Heart left ventricle (tissue), 16 donors: Measurements from ENCODE around the gene C16orf86. TPM values are rescaled to one million over a fixed set of nuclear protein-coding genes. Genes with fewer than 3 reads are reported as not detected.

Source experiments
- ATAC-seq, 4 donors: fragments of 200-7000 bp; cut with Tn5 transposase; one replicate each; pipeline ENCODE4 v1.9.1; 2020 to 2022; ENCODE audit warnings: moderate library complexity in 4 of 4, mild to moderate bottlenecking in 3 of 4, moderate number of reproducible peaks in 1 of 4
- DNase-seq, 5 donors: peaks; one replicate each; pipeline ENCODE4 v3.0.0-alpha.2; 2020
- H3K27ac ChIP-seq, 12 donors: fragments of 200-600 bp; sonication (generic) in 4 of 12; one replicate each; pipeline versions ENCODE4 v1.5.0 to v1.8.0; 2016 to 2022; ENCODE audit warnings: mild to moderate bottlenecking in 2 of 12
- H3K27me3 ChIP-seq, 9 donors: fragments of 200-600 bp; sonication (generic) in 2 of 9; one replicate each; pipeline versions ENCODE4 v1.5.1 to v1.8.0; 2016 to 2022; ENCODE audit warnings: mild to moderate bottlenecking in 3 of 9
- H3K36me3 ChIP-seq, 9 donors: fragments of 200-600 bp; sonication (generic) in 2 of 9; one replicate each; pipeline versions ENCODE4 v1.5.0 to v1.8.0; 2018 to 2022; ENCODE audit warnings: mild to moderate bottlenecking in 2 of 9
- H3K4me1 ChIP-seq, 12 donors: fragments of 200-600 bp; sonication (generic) in 4 of 12; one replicate each; pipeline versions ENCODE4 v1.5.0 to v1.8.0; 2016 to 2022; ENCODE audit warnings: mild to moderate bottlenecking in 3 of 12
- H3K4me3 ChIP-seq, 12 donors: fragments of 200-600 bp; sonication (generic) in 4 of 12; one replicate each; pipeline versions ENCODE4 v1.5.0 to v1.8.0; 2017 to 2022; ENCODE audit warnings: mild to moderate bottlenecking in 9 of 12, moderate library complexity in 4 of 12
- H3K9me3 ChIP-seq, 12 donors: fragments of 200-600 bp; sonication (generic) in 4 of 12; one replicate each; pipeline versions ENCODE4 v1.5.0 to v1.8.0; 2016 to 2022; ENCODE audit warnings: mild to moderate bottlenecking in 1 of 12
- POLR2A ChIP-seq, 2 donors: fragments of 450-650 bp; IDR thresholded peaks; one replicate each; pipeline ENCODE4 v1.6.1; 2017; ENCODE audit warnings: antibody characterized with exemption in 2 of 2, mild to moderate bottlenecking in 2 of 2, moderate library complexity in 2 of 2
- WGBS, 4 donors: extraction: QIAGEN DNeasy Blood & Tissue Kit in 2 of 4; methylation state at CpG; one replicate each; pipeline versions ENCODE4 v1.1.5 to v1.1.7; 2013 to 2018; 5-methylcytosine and 5-hydroxymethylcytosine counted together
- intact Hi-C, 10 donors: fragments of 100-400 bp; cut with DNase I; formaldehyde crosslinking; loops; one replicate each; pipeline versions ENCODE4 v1.11.1 to v1.14.2; 2022
- polyA plus RNA-seq, 2 donors: library from polyadenylated mRNA; stranded (reverse); fragments of 200-250 nt; gene quantifications; one replicate each; pipeline ENCODE4 v1.2.3, GENCODE V29; 2013
- total RNA-seq, 9 donors: library from RNA; depleted of rRNA in 2 of 9; stranded (reverse); fragments of >200 nt in 2 of 9; fragmentation: NEBNext Ultra II Directional in 3 of 9; extraction: Animal tissue kit (Norgen Biotek cat#: 25700) in 3 of 9; gene quantifications; one replicate each; pipeline versions ENCODE4 v1.1.0 to v1.2.4, GENCODE V29; 2016 to 2023
- TF ChIP-seq, protein P1 (sequence below), 12 donors: fragments of 200-600 bp; sonication (generic) in 4 of 12; IDR thresholded peaks; one replicate each; pipeline versions ENCODE4 v1.5.0 to v1.8.0; 2018 to 2022; ENCODE audit warnings: antibody characterized with exemption in 12 of 12, mild to moderate bottlenecking in 5 of 12
- donor health status: ischemic (EF 13 %, LVEDD 7.1; RV severe dilation, severe dysfunction).
- donor health status: healthy with polysubstance abuse.
- donor health status: DM: no; HTN: yes; CAD: no.
- donor health status: DM: no; HTN: no; CAD: no.
- donor health status: ischemic (EF 25% LVEDD 6.9; RV normal size, moderate dysfunction).
- donor health status: ischemic (EF 25% LVEDD 5.7; RV mildly dilated, moderate dysfunction).
- donor health status: healthy.
- donor health status: DM: yes; HTN: yes; CAD: no.
- donor health status: ischemic (EF 35%, LVEDD 5.7; RV mildly dilated, moderate dysfunction).
- donor health status: nonischemic (EF 11% LVEDD 7.7; RV severe dilation, severe dysfunction).
- donor health status: DM: yes; HTN: yes; CAD: no.
- donor health status: PGD.
- donor health status: ischemic (EF 29% LVEDD 5.4; RV normal size, mild dysfunction).
- donor health status: nonischemic (EF 23%, LVEDD 6.1; RV moderate dilation, normal function).

C16orf86 gene
- total and polyA plus RNA-seq, 11 donors = 2.1 to 11.6 (median 4.3) TPM

DNA sequence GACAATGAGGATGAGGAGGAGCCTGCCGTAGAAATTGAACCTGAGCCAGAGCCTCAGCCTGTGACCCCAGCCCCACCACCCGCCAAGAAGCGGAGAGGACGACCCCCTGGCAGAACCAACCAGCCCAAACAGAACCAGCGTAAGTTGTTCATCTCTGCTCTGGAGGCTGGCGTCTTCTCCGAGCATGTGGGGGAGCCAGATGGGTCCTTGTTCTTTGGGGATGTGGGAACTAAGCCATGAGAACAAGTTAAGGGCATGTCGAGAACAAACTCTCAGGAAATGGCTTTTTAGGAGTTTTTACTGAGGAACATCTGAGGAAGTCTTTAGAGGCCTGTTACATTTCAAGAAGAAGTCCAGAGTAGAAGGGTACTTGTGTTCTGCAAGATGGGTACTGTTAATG is 29.9 kb upstream of the C16orf86 start:
- no peaks in the 10 kb centered on the region for H3K27me3 ChIP-seq
- TF ChIP-seq, protein P1, sequence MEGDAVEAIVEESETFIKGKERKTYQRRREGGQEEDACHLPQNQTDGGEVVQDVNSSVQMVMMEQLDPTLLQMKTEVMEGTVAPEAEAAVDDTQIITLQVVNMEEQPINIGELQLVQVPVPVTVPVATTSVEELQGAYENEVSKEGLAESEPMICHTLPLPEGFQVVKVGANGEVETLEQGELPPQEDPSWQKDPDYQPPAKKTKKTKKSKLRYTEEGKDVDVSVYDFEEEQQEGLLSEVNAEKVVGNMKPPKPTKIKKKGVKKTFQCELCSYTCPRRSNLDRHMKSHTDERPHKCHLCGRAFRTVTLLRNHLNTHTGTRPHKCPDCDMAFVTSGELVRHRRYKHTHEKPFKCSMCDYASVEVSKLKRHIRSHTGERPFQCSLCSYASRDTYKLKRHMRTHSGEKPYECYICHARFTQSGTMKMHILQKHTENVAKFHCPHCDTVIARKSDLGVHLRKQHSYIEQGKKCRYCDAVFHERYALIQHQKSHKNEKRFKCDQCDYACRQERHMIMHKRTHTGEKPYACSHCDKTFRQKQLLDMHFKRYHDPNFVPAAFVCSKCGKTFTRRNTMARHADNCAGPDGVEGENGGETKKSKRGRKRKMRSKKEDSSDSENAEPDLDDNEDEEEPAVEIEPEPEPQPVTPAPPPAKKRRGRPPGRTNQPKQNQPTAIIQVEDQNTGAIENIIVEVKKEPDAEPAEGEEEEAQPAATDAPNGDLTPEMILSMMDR (IDR thresholded peaks at IDR 0.05) = no peak
- no peak for TF ChIP-seq POLR2A (IDR thresholded peaks at IDR 0.05)
- no peak for ATAC-seq
- H3K36me3 ChIP-seq = peaks cover 0 to 84% (median 68%) of the 10 kb centered on the region in 9 donors
- no peak overlapping the region for H3K27ac ChIP-seq
- no peak overlapping the region for H3K4me3 ChIP-seq
- H3K4me1 ChIP-seq = peaks cover 0 to 23% (median 6%) of the 10 kb centered on the region in 12 donors
- H3K9me3 ChIP-seq = no peaks in the 10 kb centered on the region
- no peak for DNase-seq
- 89 to 92% (median 91%) methylated on average over 8 of the region's 8 CpGs for WGBS, 4 donors
- intact Hi-C loops = no loop called here

DNA sequence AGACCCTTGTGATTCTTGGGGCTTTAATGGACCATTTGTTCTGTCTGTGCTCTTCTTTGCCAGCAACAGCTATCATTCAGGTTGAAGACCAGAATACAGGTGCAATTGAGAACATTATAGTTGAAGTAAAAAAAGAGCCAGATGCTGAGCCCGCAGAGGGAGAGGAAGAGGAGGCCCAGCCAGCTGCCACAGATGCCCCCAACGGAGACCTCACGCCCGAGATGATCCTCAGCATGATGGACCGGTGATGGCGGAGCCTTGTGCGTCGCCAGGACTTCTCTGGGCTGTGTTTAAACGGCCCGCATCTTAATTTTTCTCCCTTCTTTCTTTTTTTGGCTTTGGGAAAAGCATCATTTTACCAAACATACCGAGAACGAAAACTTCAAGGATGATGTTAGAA is 29.0 kb upstream of the C16orf86 start:
- Histone ChIP-seq H3K27me3 (no peaks in the 10 kb centered on the region), H3K4me1 (peaks cover 0 to 22% (median 8%) of the 10 kb centered on the region in 12 donors), H3K27ac (no peak overlapping the region), H3K4me3 (no peak overlapping the region), H3K36me3 (peaks cover 0 to 75% (median 59%) of the 10 kb centered on the region in 9 donors), H3K9me3 (no peaks in the 10 kb centered on the region)
- intact Hi-C loops = no loop called here
- ATAC-seq (no peak), DNase-seq (no peak)
- 83 to 90% (median 88%) methylated on average over 12 of the region's 12 CpGs for WGBS, 4 donors
- TF ChIP-seq, protein P1 (IDR thresholded peaks at IDR 0.05) = no peak
- no peak for TF ChIP-seq POLR2A (IDR thresholded peaks at IDR 0.05)

DNA sequence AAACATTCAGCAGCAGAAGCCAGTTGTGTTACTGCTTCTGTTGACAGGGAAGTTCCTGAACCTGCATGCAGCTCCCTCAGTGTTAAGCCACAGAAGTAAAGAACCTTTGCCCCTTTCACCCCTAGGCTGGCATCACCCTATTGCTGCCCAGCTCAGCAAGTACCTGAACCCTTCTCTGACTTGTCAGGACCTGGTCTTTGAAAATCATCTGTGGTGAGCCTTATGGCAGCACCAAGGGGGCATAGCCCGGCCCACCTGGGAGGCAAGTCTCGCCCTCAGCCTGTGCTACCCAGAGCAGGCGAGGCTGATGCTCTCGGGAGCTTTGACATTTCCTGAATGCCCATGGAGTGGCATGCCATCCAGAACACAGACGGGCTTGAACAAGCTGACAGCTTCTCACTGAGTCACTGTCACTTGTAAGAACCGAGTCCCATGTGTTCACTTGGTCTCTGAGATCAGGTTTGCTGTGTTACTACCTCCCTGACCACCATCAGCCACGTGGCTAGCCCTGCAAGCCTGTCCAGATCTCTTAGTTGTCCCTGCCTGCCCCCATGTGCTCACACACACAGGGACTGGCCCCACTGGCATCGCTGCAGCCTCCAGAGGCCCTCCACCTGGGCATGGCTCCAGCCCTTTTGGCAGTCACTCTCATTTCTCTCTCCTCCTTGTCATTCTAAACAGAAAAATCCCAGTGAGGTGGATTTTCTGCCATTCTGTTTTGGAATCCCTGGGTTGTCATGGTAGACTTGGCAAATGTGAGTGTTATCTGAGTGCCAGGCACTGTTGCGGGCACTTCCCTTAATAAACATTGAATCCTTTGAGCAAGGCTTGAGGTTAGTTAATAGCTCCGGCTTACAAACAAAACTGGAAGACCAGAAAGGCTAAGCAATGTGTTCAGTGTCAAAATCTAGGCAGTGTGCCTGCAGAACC is 24.6 kb upstream of the C16orf86 start:
- DNase-seq (peak in 4 of 5 donors; percentile 76 to 90 (median 81)), ATAC-seq (peak; percentile 88 to 97 (median 94))
- 44 to 62% (median 47%) methylated on average over 6 to 10 of the region's 10 CpGs for WGBS, 4 donors
- intact Hi-C loops = loop anchor here in 6 of 10 donors (5.0 to 10.0 kb wide), 3 partner anchors 75 to 97 kb away; partner anchors contain the start of gene CTCF (in 4 of the 6)
- H3K4me3 ChIP-seq = no peak overlapping the region
- H3K27me3 ChIP-seq = peaks cover 0 to 29% (median 18%) of the 10 kb centered on the region in 9 donors
- TF ChIP-seq, protein P1 (IDR thresholded peaks at IDR 0.05) = no peak
- TF ChIP-seq POLR2A (IDR thresholded peaks at IDR 0.05) = no peak
- H3K4me1 ChIP-seq = peaks cover 0 to 30% (median 12%) of the 10 kb centered on the region in 12 donors
- no peaks in the 10 kb centered on the region for H3K9me3 ChIP-seq
- peak overlapping the region in 7 of 12 donors; percentile 16 to 54 (median 45) for H3K27ac ChIP-seq
- H3K36me3 ChIP-seq = peaks cover 0 to 32% (median 22%) of the 10 kb centered on the region in 9 donors

DNA sequence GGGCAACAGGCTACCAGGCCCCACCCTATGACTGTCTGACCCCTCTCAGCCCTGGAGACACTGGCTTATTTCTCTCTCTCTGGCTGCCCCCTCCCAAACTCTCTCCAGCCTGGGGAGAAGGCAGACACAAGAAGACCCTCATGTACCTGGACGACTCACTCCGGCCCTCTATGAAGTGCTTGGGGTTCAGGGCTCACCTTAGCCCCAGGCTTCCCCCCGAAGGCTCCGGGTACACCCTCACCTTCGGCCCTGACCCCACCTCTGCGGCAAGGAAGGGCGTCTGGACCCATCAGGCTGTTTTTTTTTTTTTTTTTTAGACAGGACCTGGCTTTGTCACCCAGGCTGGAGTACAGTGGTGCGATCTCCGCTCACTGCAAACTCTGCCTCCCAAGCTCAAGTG is 22.6 kb upstream of the C16orf86 start:
- Histone ChIP-seq H3K36me3 (peaks cover 0 to 13% (median 3%) of the 10 kb centered on the region in 9 donors), H3K4me3 (no peak overlapping the region), H3K27ac (no peak overlapping the region), H3K27me3 (peaks cover 15 to 49% (median 33%) of the 10 kb centered on the region in 9 donors), H3K9me3 (no peaks in the 10 kb centered on the region), H3K4me1 (peaks cover 0 to 40% (median 12%) of the 10 kb centered on the region in 12 donors)
- 90 to 96% (median 93%) methylated on average over 9 of the region's 9 CpGs for WGBS, 4 donors
- ATAC-seq (no peak), DNase-seq (no peak)
- intact Hi-C loops = loop anchor here in 7 of 10 donors (1.0 to 10.0 kb wide), 5 partner anchors 77 to 123 kb away; partner anchors contain the start of gene CTCF (in 5 of the 7)
- no peak for TF ChIP-seq POLR2A (IDR thresholded peaks at IDR 0.05)
- TF ChIP-seq, protein P1 (IDR thresholded peaks at IDR 0.05) = no peak
